Epithelial cell of esophagus (primary cell): ENCODE results near the gene ARID5B.

Experiments used
- DNase-seq: peaks from one replicate; pipeline ENCODE4 v3.0.0; 2010; ENCODE audit warnings: low read depth
- H3K4me3 ChIP-seq: 2 replicates; pipeline ENCODE4 v1.5.1; 2011; ENCODE audit warnings: mild to moderate bottlenecking, low read length, control low read depth
- CTCF ChIP-seq: IDR thresholded peaks from 2 replicates; pipeline ENCODE4 v1.5.1; 2011; ENCODE audit warnings: low read depth, mild to moderate bottlenecking, low read length, control low read depth, inconsistent platforms; ENCODE audit not compliant: insufficient read depth; ENCODE audit errors: missing control alignments

The ARID5B gene

GRCh38 chr10:62054408-62054807 lies 152.9 kb downstream of the ARID5B start:
- DNase-seq, result no peak
- H3K4me3 ChIP-seq, result no peak overlapping the region
- no peak for TF ChIP-seq CTCF

DNA sequence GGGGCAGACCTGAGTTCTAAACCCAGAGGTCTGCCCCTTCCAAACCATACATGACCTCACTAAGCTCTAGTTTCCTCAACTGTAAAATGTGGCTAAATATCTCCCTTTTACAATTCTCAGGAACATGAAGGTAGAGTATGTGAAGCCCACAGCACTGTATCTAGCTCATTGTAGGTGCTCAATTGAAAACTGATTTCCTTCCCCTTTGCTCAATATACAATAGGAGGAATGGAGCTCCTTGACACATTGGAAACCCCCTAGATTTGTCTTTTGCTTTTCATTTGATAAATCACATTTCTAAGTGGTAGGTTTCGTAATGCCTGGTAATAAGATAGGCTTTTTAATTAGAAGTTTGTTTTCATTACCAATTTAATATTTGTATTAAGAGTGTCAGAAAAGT lies 153.3 kb downstream of the ARID5B start:
- TF ChIP-seq CTCF, result no peak

DNA sequence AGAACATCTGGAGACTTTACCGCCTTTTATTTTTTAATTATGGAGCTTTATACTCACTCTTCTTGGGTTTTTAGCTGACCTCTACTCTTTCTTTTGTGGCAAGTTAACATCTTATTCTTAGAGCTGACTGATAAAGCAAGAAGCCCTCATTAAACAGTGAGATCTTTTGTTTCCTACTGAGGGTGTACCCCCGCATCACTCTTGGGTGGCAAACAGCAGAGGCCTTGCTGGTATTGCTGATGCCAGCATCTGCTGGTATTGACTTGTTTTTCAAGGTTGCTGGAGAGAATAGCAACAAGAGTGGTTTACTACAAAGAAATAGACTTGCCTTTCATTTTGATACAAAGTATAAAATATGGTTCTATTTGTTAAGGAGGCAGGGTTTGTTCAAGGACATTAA lies 154.7 kb downstream of the ARID5B start:
- no peak overlapping the region for H3K4me3 ChIP-seq
- DNase-seq, result no peak
- TF ChIP-seq CTCF, result no peak

More for the DNA sequence above, 153.3 kb downstream of the ARID5B start:
- DNase-seq, result no peak
- H3K4me3 ChIP-seq, result no peak overlapping the region

DNA sequence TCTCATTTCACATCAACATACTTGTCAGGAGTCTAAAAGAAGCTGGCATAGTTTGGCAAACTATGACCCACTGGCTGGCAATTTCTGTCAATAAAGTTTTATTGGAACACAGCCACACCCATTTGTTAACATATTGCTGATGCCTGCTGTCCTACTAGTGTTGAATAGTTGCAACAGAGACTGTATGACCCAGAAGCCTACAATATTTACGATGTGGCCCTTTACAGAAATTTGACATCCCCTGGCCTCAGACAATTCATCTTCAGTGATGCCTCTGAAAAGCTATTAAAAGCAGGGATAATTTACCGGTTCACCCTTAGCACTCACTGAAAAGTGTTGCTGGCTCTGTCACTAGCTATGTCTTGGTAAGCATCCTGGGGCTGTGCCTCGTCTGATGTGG lies 155.2 kb downstream of the ARID5B start:
- no peak for DNase-seq
- TF ChIP-seq CTCF, result no peak
- H3K4me3 ChIP-seq, result no peak overlapping the region

- no peak for TF ChIP-seq CTCF
- H3K4me3 ChIP-seq, result no peak overlapping the region
- no peak for DNase-seq
These were observed 155.9 kb downstream of the ARID5B start for GRCh38 chr10:62057359-62057758.

DNA sequence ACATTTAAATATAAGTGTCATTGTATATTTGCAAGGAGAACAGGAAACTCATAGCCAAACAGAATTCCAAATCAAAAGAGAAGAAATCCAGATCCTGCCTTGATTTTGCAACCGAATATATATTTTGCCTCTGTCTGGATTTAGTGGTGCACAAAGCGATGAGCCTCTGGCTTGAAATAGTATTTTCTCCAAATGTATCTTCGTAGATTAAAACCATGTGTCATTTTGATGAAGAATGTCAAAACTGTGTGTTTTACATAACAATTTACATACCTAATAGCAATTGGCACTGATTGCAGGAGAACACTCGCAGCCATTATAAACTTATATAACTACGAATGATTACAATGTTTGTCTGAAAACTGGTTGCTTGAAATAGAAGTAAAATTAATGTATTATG lies 156.4 kb downstream of the ARID5B start:
- TF ChIP-seq CTCF, result no peak
- DNase-seq, result no peak
- no peak overlapping the region for H3K4me3 ChIP-seq

DNA sequence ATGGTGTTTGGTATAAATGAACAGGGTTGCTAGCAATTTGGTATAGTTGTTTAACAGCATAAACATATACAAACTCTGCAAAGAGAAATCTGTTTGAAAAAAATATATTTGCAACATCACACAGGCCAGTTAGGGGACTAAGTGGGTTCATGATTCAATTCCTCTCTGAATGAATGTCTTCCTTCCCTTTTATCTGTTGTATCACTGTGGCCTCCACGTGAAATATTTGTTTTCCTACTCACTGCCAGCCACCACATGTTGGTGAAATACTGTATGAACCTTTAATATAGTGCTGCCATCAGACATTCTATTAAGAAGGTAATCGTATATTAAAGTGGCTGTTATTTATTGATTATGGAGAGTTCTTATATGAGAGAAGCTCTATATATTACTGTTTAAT lies 157.0 kb downstream of the ARID5B start:
- H3K4me3 ChIP-seq, result no peak overlapping the region
- DNase-seq, result no peak
- no peak for TF ChIP-seq CTCF
